Endometrial microvascular endothelial cells (primary cell): ENCODE results near the gene MACROD2. TPM values are rescaled to one million over a fixed set of nuclear protein-coding genes. Genes with fewer than 3 reads are reported as not detected.

Experiments used
- in situ Hi-C: cut with HindIII; loops from 2 replicates; pipeline ENCODE4 v1.10.0; 2017; ENCODE audit warnings: low sequenced_read_pairs, low pct_unique_long_range_greater_than_20kb; ENCODE audit errors: inconsistent ontology term
- total RNA-seq: library from RNA; depleted of rRNA; stranded (reverse); fragments of >200 nt; gene quantifications from one replicate; pipeline ENCODE4 v1.2.3, GENCODE V29; 2015; ENCODE audit errors: inconsistent ontology term

Gene MACROD2
- total RNA-seq, 1 donor from 2014 or later: not detected

DNA sequence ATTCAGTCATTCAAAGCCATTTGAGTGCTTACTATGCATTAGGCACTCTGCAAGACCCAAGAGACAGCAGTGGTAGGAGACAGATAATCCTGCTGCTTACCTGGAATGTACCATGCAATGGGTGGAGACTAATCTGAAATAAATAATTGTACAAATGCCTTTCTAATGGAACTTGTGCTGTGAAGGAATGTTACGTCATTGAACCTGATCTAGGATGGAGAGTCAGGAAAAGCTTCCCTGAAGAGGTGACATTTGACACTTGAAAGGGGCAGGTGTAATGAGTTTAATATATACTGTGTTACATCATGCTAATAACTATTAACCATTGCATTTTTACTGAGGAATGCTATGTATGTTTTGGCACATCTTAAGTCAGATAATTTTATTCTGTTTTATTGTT lies 833.1 kb downstream of the MACROD2 start:
- in situ Hi-C loops: no loop called here

DNA sequence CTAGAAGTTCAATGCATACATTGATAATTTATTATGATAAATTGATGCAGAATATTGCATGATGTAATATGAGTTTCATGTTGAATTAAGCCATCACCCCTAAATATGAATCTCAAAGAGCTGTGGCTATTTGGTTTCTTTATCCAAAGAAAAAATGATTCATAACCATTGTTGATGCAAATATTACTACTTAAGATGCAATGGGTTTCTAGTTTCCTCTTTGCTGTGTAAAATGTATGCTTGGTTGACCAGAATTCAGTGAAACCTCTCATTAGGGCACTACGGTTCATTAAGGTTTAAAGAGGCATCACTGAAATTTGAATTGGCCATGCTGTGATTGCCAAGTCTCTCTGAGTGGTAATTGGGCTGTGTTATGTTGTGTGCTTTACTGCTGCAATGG lies 834.6 kb downstream of the MACROD2 start:
- in situ Hi-C loops: no loop called here

DNA sequence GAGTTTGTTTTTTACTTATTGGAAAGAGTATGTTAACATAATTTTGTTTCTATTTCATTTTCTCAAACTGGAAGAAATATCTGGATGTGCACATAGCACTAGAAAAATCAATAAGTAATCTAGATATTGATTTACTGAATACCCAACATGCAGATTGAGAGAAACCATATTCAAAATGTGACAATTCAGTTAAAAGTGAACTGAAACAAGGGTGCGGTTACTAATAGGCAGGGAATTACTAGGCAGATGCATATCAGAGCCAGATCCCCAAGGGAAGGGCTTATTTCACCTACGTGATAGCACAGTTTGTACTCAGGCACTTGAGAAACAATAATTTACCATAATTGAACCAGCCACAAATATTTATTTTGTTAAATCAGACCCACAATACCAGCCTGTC lies 835.1 kb downstream of the MACROD2 start:
- in situ Hi-C loops: no loop called here

DNA sequence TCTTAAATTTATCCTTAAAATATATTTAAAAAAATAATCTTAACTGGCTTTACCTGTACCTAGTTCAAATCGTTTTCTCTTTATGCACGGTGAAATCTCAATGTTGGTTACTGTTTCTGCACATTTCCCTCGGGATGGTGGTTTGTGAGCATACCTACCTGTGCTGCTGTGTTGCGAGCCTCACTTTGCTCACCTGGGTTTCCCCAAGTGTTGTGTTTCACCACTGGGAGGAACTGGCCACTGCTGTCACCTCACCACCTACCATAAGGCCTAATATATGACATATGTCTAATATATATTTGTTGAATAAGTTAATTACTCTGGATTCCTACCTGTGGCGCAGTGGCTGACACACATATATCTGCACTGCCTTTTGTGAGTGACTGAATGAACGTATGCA lies 835.6 kb downstream of the MACROD2 start:
- in situ Hi-C loops: no loop called here

DNA sequence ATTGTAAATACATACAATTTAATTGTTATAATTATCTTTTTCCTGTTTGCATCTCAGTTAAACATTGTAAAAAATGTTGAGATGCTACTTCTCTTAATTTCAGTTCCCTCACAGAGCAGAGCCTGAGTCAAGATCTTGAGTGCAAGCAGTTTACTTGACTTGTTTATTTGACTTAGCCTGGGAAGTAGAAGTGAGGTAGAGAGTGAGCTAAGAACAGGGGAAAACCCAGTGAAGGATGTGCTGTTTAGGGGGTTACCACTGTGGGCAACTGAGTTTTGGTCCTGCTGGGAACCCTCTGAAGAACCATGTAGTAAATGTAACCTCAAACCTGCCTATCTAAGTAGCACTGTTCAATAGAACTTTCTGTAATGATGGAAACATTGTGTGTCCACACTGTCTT lies 837.3 kb downstream of the MACROD2 start:
- in situ Hi-C loops: no loop called here

DNA sequence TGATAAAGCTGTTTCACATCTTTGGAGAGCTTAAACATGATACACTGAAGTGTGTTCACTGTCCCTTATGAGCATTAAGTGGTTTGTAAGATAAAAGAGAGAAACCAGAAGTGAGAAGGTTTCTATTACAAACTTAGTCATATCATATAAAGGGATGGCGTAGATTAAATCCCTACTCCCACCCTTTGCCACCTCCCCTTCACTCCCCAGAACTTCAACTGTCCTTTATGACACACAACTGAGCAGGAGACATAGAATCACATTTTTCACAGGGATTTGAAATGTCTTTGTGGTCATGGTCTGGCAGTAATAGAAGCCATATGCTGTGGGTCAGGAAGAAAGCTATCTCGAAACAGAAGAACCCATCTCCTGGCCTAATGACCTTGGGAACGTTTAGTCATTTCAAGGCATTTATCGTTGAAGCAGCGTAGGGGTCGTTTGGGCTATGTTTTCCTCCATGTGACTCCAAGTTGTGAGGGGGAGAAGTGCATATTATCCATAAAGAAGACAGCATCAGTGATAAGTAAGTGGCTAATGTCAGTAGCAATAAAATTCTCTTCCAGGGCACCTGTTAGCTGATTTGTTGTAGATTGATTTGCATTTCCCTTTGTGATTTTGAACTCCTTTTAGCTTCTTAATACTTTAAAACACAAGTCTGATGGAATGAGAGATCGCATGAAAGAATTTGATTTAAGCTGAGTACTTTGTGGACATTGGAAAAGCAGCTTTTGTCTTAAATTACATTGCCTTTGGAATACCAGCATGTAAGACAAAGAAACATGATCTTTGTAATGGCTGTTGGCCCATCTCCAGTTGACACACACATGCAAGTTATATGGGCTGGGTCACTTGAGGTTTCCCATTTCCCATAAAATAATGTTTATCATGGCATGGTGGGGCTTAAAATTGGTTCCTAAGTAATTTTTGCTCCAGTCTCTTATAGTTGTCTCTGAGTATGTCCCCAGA lies 843.6 kb downstream of the MACROD2 start:
- in situ Hi-C loops: no loop called here

DNA sequence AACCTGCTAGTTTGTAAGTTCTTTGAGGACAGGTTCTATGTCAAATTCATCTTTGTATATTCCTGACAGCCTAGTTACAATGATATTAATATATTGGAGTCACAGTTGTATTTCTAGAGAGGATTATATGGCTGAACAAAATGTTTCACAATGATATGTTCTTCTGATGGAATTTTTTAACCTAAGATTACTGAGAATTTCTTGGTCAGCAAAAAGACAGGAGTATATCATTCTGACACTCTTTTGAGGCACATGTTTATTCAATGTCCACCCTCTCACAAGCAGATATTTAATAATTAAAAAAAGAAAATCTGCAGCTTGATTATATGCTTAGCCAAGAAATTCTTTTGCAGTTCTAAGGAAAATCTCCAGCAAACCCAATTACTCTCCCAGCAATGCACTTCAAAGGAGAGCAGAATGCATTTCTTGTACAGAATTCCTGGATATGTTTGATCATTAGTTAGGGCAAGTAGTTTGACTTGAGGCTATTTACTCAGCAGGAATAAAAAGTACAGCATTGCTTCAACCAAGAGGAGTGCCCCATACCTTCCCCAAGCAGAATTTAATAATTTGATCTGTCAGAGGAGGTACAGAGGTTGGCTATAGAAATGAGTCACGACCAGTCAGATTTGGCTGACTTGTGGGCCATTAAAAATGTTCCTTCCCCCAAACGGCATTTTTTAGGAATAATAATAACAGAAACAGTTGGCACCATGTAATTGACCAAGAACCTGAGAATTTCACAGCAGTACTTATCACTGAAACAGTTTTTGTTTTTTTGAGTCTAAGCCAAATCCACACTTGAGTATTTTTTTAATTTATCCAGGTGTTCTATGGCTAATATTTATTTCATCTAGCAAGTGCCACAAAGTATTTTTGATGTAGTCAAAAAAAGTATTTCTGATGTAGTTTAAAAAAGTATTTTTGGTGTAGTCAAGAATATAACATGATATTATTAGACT lies 850.2 kb downstream of the MACROD2 start:
- in situ Hi-C loops: no loop called here

DNA sequence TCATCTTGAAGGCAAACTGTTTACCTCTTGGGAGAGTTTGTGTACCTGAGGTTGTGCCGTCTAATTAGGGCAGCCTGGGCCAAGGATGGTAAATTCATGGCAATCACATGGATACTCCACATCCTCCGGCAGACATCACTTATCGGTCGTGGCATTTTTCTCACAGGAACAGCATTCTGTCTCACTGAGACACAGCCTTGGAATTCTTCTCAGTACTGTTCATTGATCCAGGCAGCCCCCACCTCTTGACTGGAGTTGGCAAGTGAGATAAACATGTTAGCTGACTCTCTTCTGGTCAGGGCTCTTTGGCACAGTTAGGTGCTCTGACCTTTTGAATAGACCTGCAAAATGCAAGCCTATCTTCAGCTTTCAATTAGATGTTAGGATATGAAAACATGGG lies 853.5 kb downstream of the MACROD2 start:
- in situ Hi-C loops: no loop called here

DNA sequence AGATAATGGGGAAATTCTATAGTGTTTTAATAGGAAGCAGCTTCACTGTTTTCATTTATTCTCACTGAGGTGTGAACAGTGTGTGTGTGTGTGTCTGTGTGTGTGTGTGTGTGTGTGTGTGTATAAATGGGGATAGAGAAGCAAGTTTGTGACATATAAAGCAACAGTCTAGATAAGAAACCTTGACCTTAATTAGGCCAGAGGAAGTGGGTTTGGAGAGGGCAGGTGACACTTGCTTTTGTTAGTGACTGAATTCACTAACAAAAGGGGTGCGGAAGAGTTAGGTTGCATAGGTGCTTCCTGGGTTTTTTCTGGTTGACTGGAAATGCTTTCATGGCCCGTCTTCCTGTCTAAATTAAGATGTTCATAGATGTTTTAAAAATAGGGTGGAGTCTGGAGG lies 857.8 kb downstream of the MACROD2 start:
- in situ Hi-C loops: no loop called here

DNA sequence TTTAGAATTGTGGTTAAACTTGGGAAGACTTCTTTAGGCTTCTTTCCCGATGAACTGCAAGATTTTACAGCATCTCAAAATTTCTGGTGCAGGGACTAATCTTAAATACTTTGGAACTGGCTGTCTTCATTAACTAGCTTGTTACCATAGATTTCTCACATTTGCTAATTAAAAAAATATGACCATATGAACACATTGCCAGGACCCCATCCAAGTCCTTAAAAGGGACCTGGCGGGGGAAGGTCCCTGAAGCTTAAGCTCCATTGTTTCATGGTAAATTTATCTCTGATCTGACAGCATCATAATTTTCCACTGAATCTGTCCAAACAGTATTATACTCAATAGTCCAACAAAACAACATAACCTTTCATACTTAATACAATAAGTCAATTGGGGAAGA lies 859.9 kb downstream of the MACROD2 start:
- in situ Hi-C loops: no loop called here

DNA sequence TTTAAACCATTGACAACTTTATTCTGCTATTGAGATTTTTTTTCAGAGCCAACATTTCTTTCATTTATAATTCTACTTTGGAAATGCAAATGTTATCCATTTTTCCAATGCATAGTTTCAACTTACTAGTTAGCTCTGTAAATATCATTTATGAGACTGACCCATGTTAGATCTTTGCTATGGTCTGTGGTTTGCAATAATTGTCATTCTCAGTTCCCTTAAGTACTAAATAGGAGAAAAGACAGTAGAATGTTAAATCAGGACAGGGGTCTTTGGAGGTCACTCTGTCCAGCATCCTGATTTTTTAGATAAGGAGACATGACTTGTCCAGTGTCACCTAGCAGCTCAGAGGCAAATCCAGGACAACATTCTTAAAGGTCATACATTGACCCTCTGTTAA lies 864.3 kb downstream of the MACROD2 start:
- in situ Hi-C loops: no loop called here

DNA sequence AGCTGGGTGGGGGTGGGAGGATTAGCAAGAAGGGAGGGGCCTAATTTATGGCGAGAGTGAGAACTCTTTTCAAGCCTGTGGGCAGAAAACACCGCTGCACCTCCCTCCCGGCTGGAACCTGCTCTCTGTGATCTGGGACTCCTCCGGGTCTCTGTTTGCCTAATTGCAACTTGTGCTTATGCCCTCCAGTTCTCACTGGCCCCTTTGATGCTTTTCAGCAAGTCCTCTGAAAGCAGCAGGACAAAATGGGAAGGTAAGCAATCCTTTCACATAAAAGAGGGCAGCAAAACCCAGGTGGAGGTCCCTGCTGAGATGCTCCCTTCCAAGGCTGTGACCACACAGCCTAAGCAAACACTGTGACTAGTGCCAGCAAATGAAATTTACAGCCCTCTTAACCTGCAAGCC lies 865.1 kb downstream of the MACROD2 start:
- in situ Hi-C loops: no loop called here

DNA sequence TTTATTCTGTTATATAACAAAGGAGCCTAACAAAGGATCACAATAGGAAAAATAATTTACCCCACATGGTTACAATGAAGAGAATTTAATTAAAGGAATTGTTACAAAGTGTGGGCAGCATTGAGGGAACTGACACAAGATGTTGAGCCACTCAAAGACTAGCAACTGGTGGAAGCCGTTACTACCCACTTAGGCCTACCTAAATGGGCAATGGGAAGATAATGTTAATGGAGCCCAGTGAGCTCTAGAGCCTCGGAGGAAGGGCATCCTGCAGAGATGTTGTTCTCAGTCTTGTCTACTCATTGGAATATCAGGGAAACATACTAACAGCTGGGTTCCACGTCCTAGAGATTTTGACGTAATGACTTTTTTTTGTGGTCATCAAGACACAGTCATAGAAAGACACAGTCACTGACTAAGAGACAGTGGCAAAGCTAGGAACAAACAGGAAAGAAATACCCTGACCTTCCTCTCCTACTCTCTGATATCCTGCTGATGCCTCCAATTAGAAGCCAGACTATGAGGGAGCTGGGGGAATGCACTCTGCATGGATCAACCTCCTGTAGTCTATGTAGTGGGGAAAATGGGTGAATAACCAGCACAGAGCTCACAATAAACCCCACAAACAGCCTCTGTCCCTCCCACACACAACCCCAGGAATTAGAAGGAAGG lies 865.8 kb downstream of the MACROD2 start:
- in situ Hi-C loops: no loop called here

DNA sequence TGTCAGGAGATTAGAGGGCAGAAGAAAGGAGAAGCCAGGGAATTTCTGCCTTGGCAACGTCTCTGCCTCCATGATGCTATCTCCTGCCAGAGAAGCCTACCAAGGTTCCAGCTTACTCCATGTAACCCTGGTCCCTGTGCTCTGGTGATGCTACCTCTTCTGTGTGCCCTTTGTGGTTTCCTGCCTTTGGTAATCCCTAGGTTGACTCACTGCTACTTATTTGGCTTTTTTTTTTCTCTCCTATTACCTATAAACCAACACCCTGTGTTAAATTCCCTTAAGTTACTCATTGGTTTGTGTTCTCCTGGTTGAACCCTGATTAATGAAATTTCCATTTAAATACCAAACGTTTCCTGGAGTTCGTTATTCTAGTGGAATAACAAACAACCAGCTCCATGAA lies 869.9 kb downstream of the MACROD2 start:
- in situ Hi-C loops: no loop called here

DNA sequence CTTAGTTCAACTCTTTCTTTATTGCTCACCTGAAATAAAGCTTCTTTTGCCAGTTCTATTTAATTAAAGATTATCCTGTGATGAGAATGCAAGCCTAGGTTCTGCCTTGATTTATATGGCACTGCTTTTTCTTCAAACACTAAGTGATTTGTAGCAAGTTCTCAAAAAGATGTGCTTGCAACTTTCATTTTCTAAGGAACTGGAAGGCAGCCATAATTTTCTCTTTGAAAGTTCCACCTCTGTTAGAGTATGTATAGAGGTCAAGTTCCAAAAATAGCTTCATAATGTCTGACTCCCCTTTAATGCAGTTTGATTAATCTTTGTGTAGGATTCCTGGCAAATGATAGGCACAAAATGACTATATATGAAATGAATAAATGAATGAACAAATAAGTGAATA lies 870.4 kb downstream of the MACROD2 start:
- in situ Hi-C loops: no loop called here

DNA sequence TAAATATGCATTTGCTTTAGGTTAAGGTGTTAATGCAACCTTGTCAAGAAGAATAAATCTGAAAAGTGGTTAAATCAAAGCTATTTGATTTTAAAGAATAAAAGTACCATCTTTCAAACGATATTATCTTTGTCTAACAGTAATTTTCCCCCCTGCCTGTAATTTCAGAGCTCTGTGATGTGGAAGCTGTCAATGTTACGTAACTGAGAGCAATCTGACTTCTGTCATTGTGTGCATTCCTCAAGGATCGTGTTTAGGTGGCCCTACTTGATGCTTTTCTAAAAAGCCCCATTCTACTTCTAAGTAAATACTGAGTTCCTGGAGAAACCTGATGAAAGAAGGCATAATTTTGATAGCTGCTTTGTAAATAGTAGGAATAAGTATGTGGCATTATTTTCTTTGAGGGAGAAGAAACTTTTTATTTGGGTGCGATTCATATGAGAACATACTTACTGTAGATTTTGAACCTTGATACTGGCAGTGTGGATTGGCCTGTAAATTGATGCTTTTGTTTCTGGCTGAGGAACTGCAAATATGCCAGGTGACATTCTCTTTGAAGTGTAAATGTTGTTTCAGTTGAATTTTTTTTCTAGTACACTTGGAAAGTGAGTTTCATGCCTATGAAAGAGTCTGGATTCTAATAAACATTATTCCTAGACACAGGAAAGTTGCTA lies 871.7 kb downstream of the MACROD2 start:
- in situ Hi-C loops: no loop called here

DNA sequence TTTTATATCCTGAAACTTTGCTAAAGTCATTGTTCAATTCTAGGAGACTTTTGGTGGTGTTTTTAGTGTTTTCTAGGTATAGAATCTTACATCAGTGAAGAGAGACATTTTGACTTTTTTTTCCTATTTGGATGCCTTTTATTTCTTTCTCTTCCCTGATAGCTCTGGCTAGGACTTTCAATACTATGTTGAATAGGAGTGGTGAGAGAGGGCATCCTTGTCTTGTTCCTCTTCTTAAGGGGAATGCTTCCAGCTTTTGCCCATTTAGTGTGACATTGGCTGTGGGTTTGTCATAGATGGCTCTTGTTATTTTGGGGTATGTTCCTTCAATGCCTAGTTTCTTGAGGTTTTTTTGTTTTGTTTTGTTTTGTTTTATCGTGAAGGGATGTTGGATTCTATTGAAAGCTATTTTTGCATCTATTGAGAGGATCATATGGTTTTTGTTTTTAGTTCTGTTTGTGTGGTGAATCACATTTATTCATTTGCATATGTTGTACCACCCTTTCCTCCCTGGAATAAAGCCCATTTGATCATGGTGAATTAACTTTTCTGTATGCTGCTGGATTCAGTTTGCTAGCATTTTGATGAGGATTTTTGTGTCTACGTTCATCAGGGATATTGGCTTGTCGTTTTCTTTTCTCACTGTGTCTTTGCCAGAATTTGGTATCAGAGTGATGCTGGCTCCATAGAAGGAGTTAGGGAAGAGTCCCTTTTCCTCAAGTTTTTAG lies 882.1 kb downstream of the MACROD2 start:
- in situ Hi-C loops: no loop called here

DNA sequence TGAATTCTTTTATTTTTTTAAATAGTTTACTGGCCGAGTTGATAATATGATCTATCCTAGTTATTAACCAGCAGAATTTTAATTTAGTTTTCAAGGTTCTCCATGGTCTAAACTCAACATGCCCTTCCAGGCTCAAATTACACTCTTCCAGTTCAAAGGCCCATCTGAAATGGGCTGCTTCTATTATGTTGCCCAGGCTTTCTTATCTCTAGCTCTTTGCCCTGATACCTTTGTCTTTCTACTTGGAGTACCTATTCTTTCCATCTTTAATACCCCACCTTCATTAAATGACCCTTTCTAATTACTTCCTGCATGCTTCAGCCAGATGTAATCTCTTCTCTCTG lies 883.3 kb downstream of the MACROD2 start:
- in situ Hi-C loops: no loop called here
